Heart right ventricle (tissue), 16 donors: ENCODE data around the gene WHRN. TPM values are rescaled to one million over a fixed set of nuclear protein-coding genes. Genes with fewer than 3 reads are reported as not detected.

Source experiments
- ATAC-seq, 8 donors: fragments of 200-7000 bp; cut with Tn5 transposase; one replicate each; pipeline ENCODE4 v1.9.1; 2020; ENCODE audit warnings: mild to moderate bottlenecking in 8 of 8, moderate library complexity in 8 of 8, moderate number of reproducible peaks in 1 of 8
- DNase-seq, 2 donors: peaks; one replicate each; pipeline ENCODE4 v3.0.0-alpha.2; 2020
- H3K27ac ChIP-seq, 10 donors: fragments of 200-600 bp; sonication (generic) in 2 of 10; one replicate each; pipeline versions ENCODE4 v1.5.0 to v1.8.0; 2020 to 2022; ENCODE audit warnings: mild to moderate bottlenecking in 3 of 10
- H3K27me3 ChIP-seq, 7 donors: fragments of 200-600 bp; one replicate each; pipeline ENCODE4 v1.8.0; 2021 to 2022; ENCODE audit warnings: mild to moderate bottlenecking in 2 of 7
- H3K36me3 ChIP-seq, 9 donors: fragments of 200-600 bp; sonication (generic) in 1 of 9; one replicate each; pipeline versions ENCODE4 v1.5.0 to v1.8.0; 2020 to 2022; ENCODE audit warnings: mild to moderate bottlenecking in 2 of 9
- H3K4me1 ChIP-seq, 9 donors: fragments of 200-600 bp; sonication (generic) in 1 of 9; one replicate each; pipeline versions ENCODE4 v1.5.0 to v1.8.0; 2020 to 2022; ENCODE audit warnings: mild to moderate bottlenecking in 4 of 9
- H3K4me3 ChIP-seq, 10 donors: fragments of 200-600 bp; sonication (generic) in 2 of 10; one replicate each; pipeline versions ENCODE4 v1.5.0 to v1.8.0; 2020 to 2022; ENCODE audit warnings: mild to moderate bottlenecking in 7 of 10, moderate library complexity in 2 of 10
- H3K9me3 ChIP-seq, 11 donors: fragments of 200-600 bp in 10 of 11; sonication (generic) in 2 of 11; one replicate each; pipeline versions ENCODE4 v1.5.0 to v1.8.0; 2013 to 2022; ENCODE audit warnings: mild to moderate bottlenecking in 2 of 11, control low read depth in 1 of 11, moderate library complexity in 1 of 11
- CTCF ChIP-seq, 9 donors: fragments of 200-600 bp; sonication (generic) in 2 of 9; IDR thresholded peaks; one replicate each; pipeline versions ENCODE4 v1.5.0 to v1.8.0; 2021 to 2022; ENCODE audit warnings: antibody characterized with exemption in 9 of 9, mild to moderate bottlenecking in 5 of 9, moderate library complexity in 1 of 9
- WGBS, 2 donors: extraction: QIAGEN DNeasy Blood & Tissue Kit; methylation state at CpG; one replicate each; pipeline ENCODE4 v1.1.7; 2013; ENCODE audit warnings: inconsistent platforms in 1 of 2; 5-methylcytosine and 5-hydroxymethylcytosine counted together
- intact Hi-C, 10 donors: fragments of 100-400 bp; cut with DNase I; formaldehyde crosslinking; loops; one replicate each; pipeline versions ENCODE4 v1.11.1 to v1.14.2; 2022
- polyA plus RNA-seq, 2 donors: library from polyadenylated mRNA; stranded (reverse); fragments of 200-250 nt; gene quantifications; one replicate each; pipeline ENCODE4 v1.2.3, GENCODE V29; 2013
- total RNA-seq, 10 donors: library from RNA; stranded (reverse); fragmentation: NEBNext Ultra II Directional in 3 of 10; extraction: Animal tissue kit (Norgen Biotek cat#: 25700) in 3 of 10; gene quantifications; one replicate each; pipeline versions ENCODE4 v1.2.1 to v1.2.4, GENCODE V29; 2021 to 2023
- donor health status: Arrhythmogenic right ventricular cardiomyopathy.
- donor health status: ischemic (EF 13 %, LVEDD 7.1; RV severe dilation, severe dysfunction).
- donor health status: healthy with polysubstance abuse.
- donor health status: DM: no; HTN: yes; CAD: no.
- donor health status: DM: no; HTN: no; CAD: no.
- donor health status: ischemic (EF 25% LVEDD 6.9; RV normal size, moderate dysfunction).
- donor health status: ischemic (EF 25% LVEDD 5.7; RV mildly dilated, moderate dysfunction).
- donor health status: healthy.
- donor health status: DM: yes; HTN: yes; CAD: no.
- donor health status: Ischemic cardiomyopathy.
- donor health status: ischemic (EF 35%, LVEDD 5.7; RV mildly dilated, moderate dysfunction).
- donor health status: nonischemic (EF 11% LVEDD 7.7; RV severe dilation, severe dysfunction).
- donor health status: DM: yes; HTN: yes; CAD: no.
- donor health status: PGD.
- donor health status: ischemic (EF 29% LVEDD 5.4; RV normal size, mild dysfunction).
- donor health status: nonischemic (EF 23%, LVEDD 6.1; RV moderate dilation, normal function).

Gene WHRN
- total and polyA plus RNA-seq, 12 donors = 0.13 to 1.3 (median 0.58) TPM; not detected in 1

GRCh38 chr9:114464281-114465051 is 40.8 kb downstream of the WHRN start:
- no peak overlapping the region for H3K4me3 ChIP-seq
- TF ChIP-seq CTCF (IDR thresholded peaks at IDR 0.05) = no peak
- H3K27me3 ChIP-seq = no peaks in the 10 kb centered on the region
- H3K4me1 ChIP-seq = no peaks in the 10 kb centered on the region
- no peak overlapping the region for H3K27ac ChIP-seq
- WGBS, 2 donors = 83 to 86% methylated on average over 5 of the region's 5 CpGs
- intact Hi-C loops = no loop called here
- no peak for DNase-seq
- no peaks in the 10 kb centered on the region for H3K36me3 ChIP-seq
- H3K9me3 ChIP-seq = peaks cover 0 to 8% (median 0%) of the 10 kb centered on the region in 11 donors
- no peak for ATAC-seq

- H3K36me3 ChIP-seq = no peaks in the 10 kb centered on the region
- H3K4me1 ChIP-seq = no peaks in the 10 kb centered on the region
- H3K4me3 ChIP-seq = no peak overlapping the region
- no peak for TF ChIP-seq CTCF (IDR thresholded peaks at IDR 0.05)
- WGBS, 2 donors = 70 to 71% methylated on average over 5 of the region's 5 CpGs
- DNase-seq = no peak
- no peak for ATAC-seq
- intact Hi-C loops = no loop called here
- peaks cover 0 to 7% (median 0%) of the 10 kb centered on the region in 11 donors for H3K9me3 ChIP-seq
- H3K27ac ChIP-seq = no peak overlapping the region
- no peaks in the 10 kb centered on the region for H3K27me3 ChIP-seq
Measured at GRCh38 chr9:114462791-114463190, 42.5 kb downstream of the WHRN start.

GRCh38 chr9:114461468-114461867 is 43.8 kb downstream of the WHRN start:
- Histone ChIP-seq H3K27ac (no peak overlapping the region), H3K4me1 (no peaks in the 10 kb centered on the region), H3K27me3 (peaks cover 0 to under 1% (median 0%) of the 10 kb centered on the region in 7 donors), H3K36me3 (no peaks in the 10 kb centered on the region), H3K9me3 (peaks cover 0 to 7% (median 0%) of the 10 kb centered on the region in 11 donors), H3K4me3 (no peak overlapping the region)
- ATAC-seq (no peak), DNase-seq (no peak)
- no peak for TF ChIP-seq CTCF (IDR thresholded peaks at IDR 0.05)
- intact Hi-C loops = no loop called here
- 74 to 84% methylated on average over 4 of the region's 4 CpGs for WGBS, 2 donors

- DNase-seq = no peak
- H3K4me3 ChIP-seq = no peak overlapping the region
- no peaks in the 10 kb centered on the region for H3K4me1 ChIP-seq
- ATAC-seq = no peak
- no peaks in the 10 kb centered on the region for H3K36me3 ChIP-seq
- H3K27ac ChIP-seq = no peak overlapping the region
- intact Hi-C loops = no loop called here
- peaks cover 0 to 5% (median 0%) of the 10 kb centered on the region in 7 donors for H3K27me3 ChIP-seq
- H3K9me3 ChIP-seq = peaks cover 0 to 7% (median 0%) of the 10 kb centered on the region in 11 donors
- 54 to 57% methylated on average over 8 of the region's 8 CpGs for WGBS, 2 donors
- TF ChIP-seq CTCF (IDR thresholded peaks at IDR 0.05) = no peak
Measured at GRCh38 chr9:114460513-114461199, 44.6 kb downstream of the WHRN start.
